IPS-20b (cell line): ENCODE measurements around the gene LRRTM4.

Source experiments
- H3K27ac ChIP-seq: one replicate; pipeline ENCODE4 v1.5.1; 2013; ENCODE audit warnings: low read length
- H3K27me3 ChIP-seq: 2 replicates; pipeline ENCODE4 v1.6.1; 2013; ENCODE audit warnings: mild to moderate bottlenecking, low read length, inconsistent platforms; ENCODE audit not compliant: insufficient read depth
- H3K36me3 ChIP-seq: 2 replicates; pipeline ENCODE4 v1.6.1; 2013; ENCODE audit warnings: low read depth, mild to moderate bottlenecking, inconsistent platforms, low read length, moderate library complexity; ENCODE audit not compliant: insufficient read depth
- H3K4me1 ChIP-seq: 2 replicates; pipeline ENCODE4 v1.6.1; 2013; ENCODE audit warnings: mild to moderate bottlenecking, control low read depth, inconsistent platforms, low read length, moderate library complexity; ENCODE audit not compliant: insufficient read depth
- H3K4me3 ChIP-seq: 2 replicates; pipeline ENCODE4 v1.5.1; 2013; ENCODE audit warnings: mild to moderate bottlenecking, low read length, inconsistent platforms
- H3K9ac ChIP-seq: 2 replicates; pipeline ENCODE4 v1.6.1; 2013; ENCODE audit warnings: low read depth, mild to moderate bottlenecking, inconsistent platforms, low read length, moderate library complexity
- H3K9me3 ChIP-seq: 2 replicates; pipeline ENCODE4 v1.6.1; 2013; ENCODE audit warnings: mild to moderate bottlenecking, low read depth, low read length, inconsistent platforms; ENCODE audit not compliant: insufficient read depth

The LRRTM4 gene

GRCh38 chr2:77395011-77395410 lies 127.2 kb downstream of the LRRTM4 start:
- peaks cover 15% of the 10 kb centered on the region for H3K4me1 ChIP-seq
- no peaks in the 10 kb centered on the region for H3K9me3 ChIP-seq
- no peak overlapping the region for H3K9ac ChIP-seq
- H3K27ac ChIP-seq, result no peak overlapping the region
- H3K27me3 ChIP-seq, result no peaks in the 10 kb centered on the region
- no peaks in the 10 kb centered on the region for H3K36me3 ChIP-seq
- H3K4me3 ChIP-seq, result no peak overlapping the region

DNA sequence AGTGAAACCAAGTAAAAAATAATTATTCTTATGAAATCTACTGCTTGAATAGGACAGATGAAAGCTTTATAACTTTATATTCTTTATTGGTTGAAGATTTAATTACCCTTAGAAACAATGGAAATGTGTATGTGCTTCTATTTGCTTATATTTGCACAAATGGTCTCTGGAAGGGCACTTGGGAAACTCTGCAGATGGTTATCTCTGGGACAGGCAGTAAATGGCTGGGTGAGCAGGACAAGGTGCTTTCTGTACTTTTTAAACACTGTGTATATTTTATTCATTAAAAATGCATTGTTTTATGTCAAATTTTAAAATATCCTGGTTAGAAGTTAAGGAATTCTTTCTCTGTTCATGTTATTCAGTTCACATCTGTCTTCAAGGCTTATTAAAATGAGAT lies 131.1 kb downstream of the LRRTM4 start:
- H3K4me1 ChIP-seq, result peaks cover 21% of the 10 kb centered on the region
- no peak overlapping the region for H3K4me3 ChIP-seq
- H3K9me3 ChIP-seq, result no peaks in the 10 kb centered on the region
- no peaks in the 10 kb centered on the region for H3K27me3 ChIP-seq
- no peak overlapping the region for H3K27ac ChIP-seq
- H3K9ac ChIP-seq, result no peak overlapping the region
- H3K36me3 ChIP-seq, result no peaks in the 10 kb centered on the region

DNA sequence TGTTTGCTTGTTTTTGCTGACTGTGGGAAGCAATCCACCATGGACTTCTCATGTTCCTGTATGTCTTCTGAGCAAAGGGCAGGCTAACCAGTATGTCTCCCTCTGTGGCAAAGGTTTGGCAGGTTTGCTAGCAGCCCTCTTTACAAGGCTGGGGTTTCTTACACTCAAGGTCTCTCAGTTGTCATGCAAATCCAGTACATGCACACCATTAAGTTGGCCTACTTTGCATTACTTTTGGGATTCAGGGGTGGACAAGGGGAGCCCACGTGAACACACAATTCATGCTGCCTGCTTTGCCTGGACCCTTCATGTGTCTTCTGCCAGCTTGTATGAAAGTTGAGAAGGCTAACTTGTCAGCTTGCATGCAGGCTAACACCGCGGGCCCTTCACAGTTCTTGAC lies 134.9 kb downstream of the LRRTM4 start:
- H3K36me3 ChIP-seq, result no peaks in the 10 kb centered on the region
- H3K27me3 ChIP-seq, result no peaks in the 10 kb centered on the region
- no peak overlapping the region for H3K27ac ChIP-seq
- peaks cover 20% of the 10 kb centered on the region; the same call in 1 of the 2 replicates for H3K4me1 ChIP-seq
- no peaks in the 10 kb centered on the region for H3K9me3 ChIP-seq
- no peak overlapping the region for H3K4me3 ChIP-seq
- H3K9ac ChIP-seq, result no peak overlapping the region

GRCh38 chr2:77372636-77373035 lies 149.5 kb downstream of the LRRTM4 start:
- Histone ChIP-seq H3K9ac (no peak overlapping the region), H3K9me3 (no peaks in the 10 kb centered on the region), H3K27me3 (no peaks in the 10 kb centered on the region), H3K36me3 (no peaks in the 10 kb centered on the region), H3K4me1 (no peaks in the 10 kb centered on the region), H3K27ac (no peak overlapping the region), H3K4me3 (no peak overlapping the region)

GRCh38 chr2:77370511-77370910 lies 151.7 kb downstream of the LRRTM4 start:
- no peaks in the 10 kb centered on the region for H3K27me3 ChIP-seq
- H3K4me1 ChIP-seq, result no peaks in the 10 kb centered on the region
- no peaks in the 10 kb centered on the region for H3K36me3 ChIP-seq
- no peak overlapping the region for H3K4me3 ChIP-seq
- H3K27ac ChIP-seq, result no peak overlapping the region
- H3K9me3 ChIP-seq, result no peaks in the 10 kb centered on the region
- no peak overlapping the region for H3K9ac ChIP-seq

GRCh38 chr2:77363277-77363676 lies 158.9 kb downstream of the LRRTM4 start:
- H3K27ac ChIP-seq, result no peak overlapping the region
- H3K4me3 ChIP-seq, result no peak overlapping the region
- no peaks in the 10 kb centered on the region for H3K27me3 ChIP-seq
- no peaks in the 10 kb centered on the region for H3K4me1 ChIP-seq
- H3K9ac ChIP-seq, result no peak overlapping the region
- no peaks in the 10 kb centered on the region for H3K36me3 ChIP-seq
- H3K9me3 ChIP-seq, result no peaks in the 10 kb centered on the region

DNA sequence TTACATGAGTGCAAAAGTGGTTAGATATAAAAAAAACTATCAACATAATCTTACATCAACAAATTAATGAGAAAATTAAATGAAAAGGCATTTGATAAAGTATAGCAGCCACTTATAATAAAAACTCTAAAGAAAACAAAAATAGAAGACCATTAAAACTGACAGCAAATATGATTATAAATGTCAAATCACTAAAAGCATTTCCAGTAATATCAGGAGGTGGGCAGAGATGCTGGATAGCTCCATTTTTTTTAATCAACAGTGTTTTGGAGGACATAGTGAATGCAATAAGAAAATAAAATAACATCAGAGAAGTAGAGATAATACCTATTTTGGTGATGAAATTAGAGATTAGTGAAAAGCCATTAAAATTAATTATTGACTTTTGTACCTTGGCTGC lies 173.4 kb downstream of the LRRTM4 start:
- Histone ChIP-seq H3K27ac (no peak overlapping the region), H3K27me3 (no peaks in the 10 kb centered on the region), H3K36me3 (no peaks in the 10 kb centered on the region)

GRCh38 chr2:77336013-77336412 lies 186.2 kb downstream of the LRRTM4 start:
- Histone ChIP-seq H3K4me3 (no peak overlapping the region), H3K4me1 (no peaks in the 10 kb centered on the region), H3K9ac (no peak overlapping the region), H3K27me3 (no peaks in the 10 kb centered on the region), H3K36me3 (no peaks in the 10 kb centered on the region), H3K9me3 (peaks cover 16% of the 10 kb centered on the region; the same call in 1 of the 2 replicates), H3K27ac (no peak overlapping the region)

More for the DNA sequence above, 173.4 kb downstream of the LRRTM4 start:
- no peak overlapping the region for H3K4me3 ChIP-seq
- peaks cover 6% of the 10 kb centered on the region; the same call in 1 of the 2 replicates for H3K9me3 ChIP-seq
- no peaks in the 10 kb centered on the region for H3K4me1 ChIP-seq
- no peak overlapping the region for H3K9ac ChIP-seq

- H3K4me1 ChIP-seq, result peaks cover 20% of the 10 kb centered on the region
- H3K4me3 ChIP-seq, result no peak overlapping the region
- H3K9ac ChIP-seq, result no peak overlapping the region
- H3K36me3 ChIP-seq, result no peaks in the 10 kb centered on the region
- H3K27ac ChIP-seq, result no peak overlapping the region
- H3K9me3 ChIP-seq, result peaks cover 10% of the 10 kb centered on the region; the same call in 1 of the 2 replicates
- H3K27me3 ChIP-seq, result no peaks in the 10 kb centered on the region
These were observed 193.8 kb downstream of the LRRTM4 start for GRCh38 chr2:77328134-77328931.

DNA sequence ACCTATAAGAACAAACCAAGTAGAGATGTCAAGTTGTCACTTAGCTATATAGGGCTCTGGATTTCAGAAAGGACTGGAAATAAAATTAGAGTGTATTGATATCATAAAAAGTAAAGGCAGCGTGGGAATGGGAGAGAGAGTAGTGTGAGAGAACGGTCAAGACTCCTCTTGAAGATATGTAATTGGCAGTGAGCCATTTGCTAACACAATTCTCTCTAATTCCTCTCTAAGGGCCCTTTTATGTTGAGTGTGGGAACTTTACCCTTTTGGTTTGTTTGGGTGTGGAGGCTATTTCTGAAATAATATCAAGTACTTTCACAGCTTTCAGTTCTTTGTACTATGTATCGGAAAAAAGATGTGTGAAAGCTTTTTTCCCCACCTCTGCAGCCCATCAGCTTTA lies 196.8 kb downstream of the LRRTM4 start:
- Histone ChIP-seq H3K27me3 (no peaks in the 10 kb centered on the region), H3K9ac (no peak overlapping the region), H3K4me3 (no peak overlapping the region), H3K27ac (no peak overlapping the region), H3K9me3 (no peaks in the 10 kb centered on the region), H3K4me1 (peaks cover 20% of the 10 kb centered on the region), H3K36me3 (no peaks in the 10 kb centered on the region)

GRCh38 chr2:77322431-77322830 lies 199.7 kb downstream of the LRRTM4 start:
- Histone ChIP-seq H3K4me3 (no peak overlapping the region), H3K4me1 (peaks cover 6% of the 10 kb centered on the region; the same call in 1 of the 2 replicates), H3K27ac (no peak overlapping the region), H3K27me3 (no peaks in the 10 kb centered on the region), H3K36me3 (no peaks in the 10 kb centered on the region), H3K9ac (no peak overlapping the region), H3K9me3 (no peaks in the 10 kb centered on the region)

DNA sequence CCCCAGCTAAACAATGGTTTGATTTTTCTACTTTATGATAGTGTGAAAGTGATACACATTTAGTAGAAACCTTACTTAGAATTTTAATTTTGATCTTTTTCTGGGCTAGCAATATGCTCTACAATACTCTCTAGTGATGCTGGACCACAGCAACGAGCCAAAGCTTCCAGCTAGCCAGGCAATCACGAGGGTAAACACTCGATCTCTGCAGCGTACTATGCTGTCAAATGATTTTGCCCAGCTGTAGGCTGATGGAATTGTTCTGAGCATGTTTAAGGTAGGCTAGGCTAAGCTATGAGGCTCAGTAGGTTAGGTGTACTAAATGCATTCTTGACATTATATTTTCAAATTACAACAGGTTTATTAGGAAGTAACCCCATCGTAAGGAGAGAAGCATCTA lies 207.5 kb downstream of the LRRTM4 start:
- Histone ChIP-seq H3K4me3 (no peak overlapping the region), H3K36me3 (no peaks in the 10 kb centered on the region), H3K9me3 (no peaks in the 10 kb centered on the region), H3K9ac (no peak overlapping the region), H3K27ac (no peak overlapping the region), H3K27me3 (no peaks in the 10 kb centered on the region), H3K4me1 (no peaks in the 10 kb centered on the region)
